HEK293 (cell line): ENCODE data around the gene C3orf49.

Experiments
- AEBP2 ChIP-seq: fragments of 450-650 bp; formaldehyde crosslinking; IDR thresholded peaks from 2 replicates; pipeline ENCODE4 v1.5.1; 2016; ENCODE audit warnings: missing biosample characterization, missing genetic modification characterization, borderline replicate concordance
- EGR2 ChIP-seq: fragments of 450-650 bp; formaldehyde crosslinking; IDR thresholded peaks from 2 replicates; pipeline ENCODE4 v1.5.1; 2016; ENCODE audit warnings: low read depth, missing biosample characterization, missing genetic modification characterization
- GLIS1 ChIP-seq: fragments of 450-650 bp; formaldehyde crosslinking; IDR thresholded peaks from 2 replicates; pipeline ENCODE4 v1.5.1; 2016; ENCODE audit warnings: missing biosample characterization, missing genetic modification characterization
- GLIS2 ChIP-seq: fragments of 450-650 bp; formaldehyde crosslinking; IDR thresholded peaks from 2 replicates; pipeline ENCODE4 v1.5.1; 2016; ENCODE audit warnings: missing biosample characterization, missing genetic modification characterization
- HOXA7 ChIP-seq: sonication (generic); formaldehyde crosslinking; IDR thresholded peaks from 2 replicates; pipeline ENCODE4 v1.8.1; 2022; ENCODE audit warnings: missing genetic modification reagents, borderline replicate concordance
- KLF10 ChIP-seq: fragments of 450-650 bp; IDR thresholded peaks from 2 replicates; pipeline ENCODE4 v1.5.1; 2018; ENCODE audit warnings: missing biosample characterization, mild to moderate bottlenecking, missing genetic modification characterization
- KLF9 ChIP-seq: fragments of 450-650 bp; formaldehyde crosslinking; IDR thresholded peaks from 2 replicates; pipeline ENCODE4 v1.5.1; 2016; ENCODE audit warnings: missing biosample characterization, missing genetic modification characterization, low read depth
- MYNN ChIP-seq: fragments of 450-650 bp; formaldehyde crosslinking; IDR thresholded peaks from 2 replicates; pipeline ENCODE4 v1.5.1; 2016; ENCODE audit warnings: missing biosample characterization, missing genetic modification characterization, borderline replicate concordance
- PRDM1 ChIP-seq: fragments of 450-650 bp; formaldehyde crosslinking; IDR thresholded peaks from 2 replicates; pipeline ENCODE4; 2016; ENCODE audit warnings: missing biosample characterization, missing genetic modification characterization
- SETDB1 ChIP-seq: IDR thresholded peaks from one replicate; pipeline ENCODE4 v1.6.1; 2017; ENCODE audit warnings: mild to moderate bottlenecking, low read length, moderate library complexity, mixed read lengths; ENCODE audit not compliant: insufficient read length
- SP2 ChIP-seq: fragments of 450-650 bp; formaldehyde crosslinking; IDR thresholded peaks from 2 replicates; pipeline ENCODE4 v1.5.1; 2016; ENCODE audit warnings: missing biosample characterization, missing genetic modification characterization
- ZBTB49 ChIP-seq: fragments of 450-650 bp; formaldehyde crosslinking; IDR thresholded peaks from 2 replicates; pipeline ENCODE4 v1.5.1; 2016; ENCODE audit warnings: missing biosample characterization, missing genetic modification characterization, low read depth
- ZFHX2 ChIP-seq: fragments of 450-650 bp; formaldehyde crosslinking; conservative IDR thresholded peaks from 2 replicates; pipeline ENCODE4 v1.5.1; 2016; ENCODE audit warnings: missing biosample characterization, missing genetic modification characterization
- ZNF140 ChIP-seq: fragments of 450-650 bp; formaldehyde crosslinking; IDR thresholded peaks from 2 replicates; pipeline ENCODE4 v1.5.1; 2016; ENCODE audit warnings: missing biosample characterization, missing genetic modification characterization
- ZNF16 ChIP-seq: fragments of 450-650 bp; formaldehyde crosslinking; IDR thresholded peaks from 2 replicates; pipeline ENCODE4 v1.5.1; 2016; ENCODE audit warnings: low read depth, missing biosample characterization, missing genetic modification characterization
- ZNF311 ChIP-seq: fragments of 450-650 bp; formaldehyde crosslinking; IDR thresholded peaks from 2 replicates; pipeline ENCODE4 v1.5.1; 2017; ENCODE audit warnings: missing biosample characterization, missing genetic modification characterization, borderline replicate concordance
- ZNF341 ChIP-seq: fragments of 450-650 bp; formaldehyde crosslinking; IDR thresholded peaks from 2 replicates; pipeline ENCODE4; 2016; ENCODE audit warnings: low read depth, missing biosample characterization, missing genetic modification characterization
- ZNF350 ChIP-seq: fragments of 450-650 bp; formaldehyde crosslinking; IDR thresholded peaks from 2 replicates; pipeline ENCODE4 v1.5.0; 2017; ENCODE audit warnings: missing biosample characterization, mild to moderate bottlenecking, missing genetic modification characterization
- ZNF354C ChIP-seq: fragments of 450-650 bp; formaldehyde crosslinking; IDR thresholded peaks from 2 replicates; pipeline ENCODE4 v1.5.1; 2016; ENCODE audit warnings: missing biosample characterization, missing genetic modification characterization, low read depth, borderline replicate concordance
- ZNF404 ChIP-seq: fragments of 450-650 bp; formaldehyde crosslinking; IDR thresholded peaks from 2 replicates; pipeline ENCODE4 v1.5.1; 2017; ENCODE audit warnings: missing biosample characterization, missing genetic modification characterization
- ZNF558 ChIP-seq: fragments of 450-650 bp; formaldehyde crosslinking; IDR thresholded peaks from 2 replicates; pipeline ENCODE4 v1.5.1; 2016; ENCODE audit warnings: missing biosample characterization, missing genetic modification characterization
- ZNF660 ChIP-seq: fragments of 450-650 bp; IDR thresholded peaks from 2 replicates; pipeline ENCODE4 v1.5.1; 2018; ENCODE audit warnings: missing biosample characterization, mild to moderate bottlenecking, missing genetic modification characterization
- ZNF664 ChIP-seq: fragments of 450-650 bp; formaldehyde crosslinking; IDR thresholded peaks from 2 replicates; pipeline ENCODE4 v1.5.1; 2016; ENCODE audit warnings: missing biosample characterization, missing genetic modification characterization
- ZNF791 ChIP-seq: fragments of 450-650 bp; formaldehyde crosslinking; IDR thresholded peaks from 2 replicates; pipeline ENCODE4 v1.5.1; 2016; ENCODE audit warnings: missing biosample characterization, missing genetic modification characterization
- ZSCAN30 ChIP-seq: fragments of 450-650 bp; IDR thresholded peaks from 2 replicates; pipeline ENCODE4 v1.5.1; 2018; ENCODE audit warnings: missing biosample characterization, mild to moderate bottlenecking, missing genetic modification characterization, moderate library complexity
- TF ChIP-seq, protein P1 (sequence below): fragments of 450-650 bp; formaldehyde crosslinking; IDR thresholded peaks from 2 replicates; pipeline ENCODE4 v1.5.1; 2016; ENCODE audit warnings: missing biosample characterization, missing genetic modification characterization
- TF ChIP-seq, protein P2 (sequence below): fragments of 450-650 bp; formaldehyde crosslinking; IDR thresholded peaks from 2 replicates; pipeline ENCODE4 v1.5.1; 2017; ENCODE audit warnings: missing biosample characterization, missing genetic modification characterization
- TF ChIP-seq, protein P3 (sequence below): fragments of 450-650 bp; formaldehyde crosslinking; IDR thresholded peaks from 2 replicates; pipeline ENCODE4 v1.5.1; 2016; ENCODE audit warnings: missing biosample characterization, missing genetic modification characterization

C3orf49 gene

DNA sequence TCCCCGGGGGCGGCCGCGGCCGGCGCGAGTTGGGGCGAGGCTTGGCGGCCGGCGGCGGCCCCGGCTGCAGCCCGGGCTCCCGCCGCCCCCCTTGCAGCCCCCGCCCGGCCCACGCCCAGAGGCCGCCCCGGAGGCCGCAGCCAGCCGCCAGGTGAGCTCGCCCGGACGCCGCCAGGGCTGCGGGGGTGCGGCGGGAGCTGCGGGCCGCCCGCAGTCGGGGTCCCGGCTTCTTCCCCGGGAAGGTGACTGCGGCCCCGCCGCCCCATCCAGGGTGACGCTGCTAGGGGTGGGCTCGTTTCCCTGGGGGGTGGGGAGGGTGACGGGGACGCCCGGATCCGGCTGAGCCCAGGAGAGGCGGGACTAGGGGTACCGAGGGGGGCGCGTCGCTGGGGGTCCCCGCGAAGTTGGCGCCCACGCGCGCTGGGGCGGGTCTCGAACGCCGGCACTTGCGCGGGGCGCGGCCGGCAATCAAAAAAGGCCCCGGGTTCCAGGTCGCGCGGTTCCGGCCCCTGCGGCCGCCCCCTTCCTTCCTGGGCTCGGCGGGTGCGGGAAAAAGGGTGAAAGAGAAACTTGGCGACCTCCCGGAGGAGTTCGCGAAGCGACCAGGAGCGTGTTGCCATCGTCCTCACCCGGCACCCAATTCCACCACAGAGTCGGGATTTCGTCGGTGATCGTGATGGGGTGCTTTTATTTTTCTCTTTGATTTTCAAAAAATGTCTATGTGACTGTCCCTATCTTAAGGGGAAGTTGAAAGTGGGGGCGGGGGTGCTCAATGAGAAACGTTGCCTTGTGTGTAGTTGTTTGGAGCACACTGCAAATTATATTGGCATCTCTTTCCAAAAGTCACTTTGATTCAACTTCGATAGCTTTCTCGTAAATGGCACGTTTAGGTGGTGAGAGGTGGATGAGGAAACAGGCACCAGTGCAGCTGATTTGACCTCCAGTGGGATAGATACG, 45.2 kb downstream of the C3orf49 start (continued):
- TF ChIP-seq ZNF404 (tag by site-specific recombination) = no peak
- TF ChIP-seq ZFHX2 (tag by site-specific recombination) = peak; percentile 55
- TF ChIP-seq ZNF791 (tag by site-specific recombination) = no peak
- no peak for TF ChIP-seq ZNF558
- TF ChIP-seq, protein P1, sequence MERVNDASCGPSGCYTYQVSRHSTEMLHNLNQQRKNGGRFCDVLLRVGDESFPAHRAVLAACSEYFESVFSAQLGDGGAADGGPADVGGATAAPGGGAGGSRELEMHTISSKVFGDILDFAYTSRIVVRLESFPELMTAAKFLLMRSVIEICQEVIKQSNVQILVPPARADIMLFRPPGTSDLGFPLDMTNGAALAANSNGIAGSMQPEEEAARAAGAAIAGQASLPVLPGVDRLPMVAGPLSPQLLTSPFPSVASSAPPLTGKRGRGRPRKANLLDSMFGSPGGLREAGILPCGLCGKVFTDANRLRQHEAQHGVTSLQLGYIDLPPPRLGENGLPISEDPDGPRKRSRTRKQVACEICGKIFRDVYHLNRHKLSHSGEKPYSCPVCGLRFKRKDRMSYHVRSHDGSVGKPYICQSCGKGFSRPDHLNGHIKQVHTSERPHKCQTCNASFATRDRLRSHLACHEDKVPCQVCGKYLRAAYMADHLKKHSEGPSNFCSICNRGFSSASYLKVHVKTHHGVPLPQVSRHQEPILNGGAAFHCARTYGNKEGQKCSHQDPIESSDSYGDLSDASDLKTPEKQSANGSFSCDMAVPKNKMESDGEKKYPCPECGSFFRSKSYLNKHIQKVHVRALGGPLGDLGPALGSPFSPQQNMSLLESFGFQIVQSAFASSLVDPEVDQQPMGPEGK = peak; percentile 38; the same call in 1 of the 2 replicates
- TF ChIP-seq ZNF341 = peak; percentile 52
- peak; percentile 26 for TF ChIP-seq SP2 (tag by site-specific recombination)
- no peak for TF ChIP-seq ZBTB49 (tag by site-specific recombination)
- no peak for TF ChIP-seq ZNF350
- no peak for TF ChIP-seq ZNF16 (tag by site-specific recombination)
- 0 out of 2 replicates have a peak, but pooled peaks have one; percentile 7 for TF ChIP-seq PRDM1 (tag by site-specific recombination)
- no peak for TF ChIP-seq MYNN
- TF ChIP-seq, protein P2, sequence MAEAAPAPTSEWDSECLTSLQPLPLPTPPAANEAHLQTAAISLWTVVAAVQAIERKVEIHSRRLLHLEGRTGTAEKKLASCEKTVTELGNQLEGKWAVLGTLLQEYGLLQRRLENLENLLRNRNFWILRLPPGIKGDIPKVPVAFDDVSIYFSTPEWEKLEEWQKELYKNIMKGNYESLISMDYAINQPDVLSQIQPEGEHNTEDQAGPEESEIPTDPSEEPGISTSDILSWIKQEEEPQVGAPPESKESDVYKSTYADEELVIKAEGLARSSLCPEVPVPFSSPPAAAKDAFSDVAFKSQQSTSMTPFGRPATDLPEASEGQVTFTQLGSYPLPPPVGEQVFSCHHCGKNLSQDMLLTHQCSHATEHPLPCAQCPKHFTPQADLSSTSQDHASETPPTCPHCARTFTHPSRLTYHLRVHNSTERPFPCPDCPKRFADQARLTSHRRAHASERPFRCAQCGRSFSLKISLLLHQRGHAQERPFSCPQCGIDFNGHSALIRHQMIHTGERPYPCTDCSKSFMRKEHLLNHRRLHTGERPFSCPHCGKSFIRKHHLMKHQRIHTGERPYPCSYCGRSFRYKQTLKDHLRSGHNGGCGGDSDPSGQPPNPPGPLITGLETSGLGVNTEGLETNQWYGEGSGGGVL = peak; percentile 68; the same call in 1 of the 2 replicates
- TF ChIP-seq KLF9 (tag by site-specific recombination) = peak; percentile 33; the same call in 1 of the 2 replicates
- no peak for TF ChIP-seq ZNF140
- no peak for TF ChIP-seq ZNF660
- no peak for TF ChIP-seq ZNF311 (tag by site-specific recombination)
- TF ChIP-seq, protein P3, sequence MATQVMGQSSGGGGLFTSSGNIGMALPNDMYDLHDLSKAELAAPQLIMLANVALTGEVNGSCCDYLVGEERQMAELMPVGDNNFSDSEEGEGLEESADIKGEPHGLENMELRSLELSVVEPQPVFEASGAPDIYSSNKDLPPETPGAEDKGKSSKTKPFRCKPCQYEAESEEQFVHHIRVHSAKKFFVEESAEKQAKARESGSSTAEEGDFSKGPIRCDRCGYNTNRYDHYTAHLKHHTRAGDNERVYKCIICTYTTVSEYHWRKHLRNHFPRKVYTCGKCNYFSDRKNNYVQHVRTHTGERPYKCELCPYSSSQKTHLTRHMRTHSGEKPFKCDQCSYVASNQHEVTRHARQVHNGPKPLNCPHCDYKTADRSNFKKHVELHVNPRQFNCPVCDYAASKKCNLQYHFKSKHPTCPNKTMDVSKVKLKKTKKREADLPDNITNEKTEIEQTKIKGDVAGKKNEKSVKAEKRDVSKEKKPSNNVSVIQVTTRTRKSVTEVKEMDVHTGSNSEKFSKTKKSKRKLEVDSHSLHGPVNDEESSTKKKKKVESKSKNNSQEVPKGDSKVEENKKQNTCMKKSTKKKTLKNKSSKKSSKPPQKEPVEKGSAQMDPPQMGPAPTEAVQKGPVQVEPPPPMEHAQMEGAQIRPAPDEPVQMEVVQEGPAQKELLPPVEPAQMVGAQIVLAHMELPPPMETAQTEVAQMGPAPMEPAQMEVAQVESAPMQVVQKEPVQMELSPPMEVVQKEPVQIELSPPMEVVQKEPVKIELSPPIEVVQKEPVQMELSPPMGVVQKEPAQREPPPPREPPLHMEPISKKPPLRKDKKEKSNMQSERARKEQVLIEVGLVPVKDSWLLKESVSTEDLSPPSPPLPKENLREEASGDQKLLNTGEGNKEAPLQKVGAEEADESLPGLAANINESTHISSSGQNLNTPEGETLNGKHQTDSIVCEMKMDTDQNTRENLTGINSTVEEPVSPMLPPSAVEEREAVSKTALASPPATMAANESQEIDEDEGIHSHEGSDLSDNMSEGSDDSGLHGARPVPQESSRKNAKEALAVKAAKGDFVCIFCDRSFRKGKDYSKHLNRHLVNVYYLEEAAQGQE (tag by site-specific recombination) = no peak
- TF ChIP-seq GLIS2 (tag by site-specific recombination) = peak; percentile 94
- no peak for TF ChIP-seq ZNF664
- TF ChIP-seq SETDB1 = no peak
- TF ChIP-seq HOXA7 = no peak
- no peak for TF ChIP-seq KLF10 (tag by site-specific recombination)
- 0 out of 2 replicates have a peak, but pooled peaks have one; percentile 14 for TF ChIP-seq EGR2 (tag by site-specific recombination)
- TF ChIP-seq ZSCAN30 (tag by site-specific recombination) = no peak
- TF ChIP-seq GLIS1 (tag by site-specific recombination) = peak; percentile 80
- no peak for TF ChIP-seq AEBP2
- TF ChIP-seq ZNF354C (tag by site-specific recombination) = no peak
